Right lobe of liver (tissue), 6 donors: Measurements from ENCODE around the gene LOC101059915.

ENCODE experiments used
- ATAC-seq, 4 donors: fragments of 200-7000 bp; cut with Tn5 transposase; one replicate each; pipeline ENCODE4 v1.9.1; 2020; ENCODE audit warnings: mild to moderate bottlenecking in 4 of 4, moderate library complexity in 4 of 4
- DNase-seq, 3 donors: peaks; one replicate each; pipeline ENCODE4 v3.0.0-alpha.2; 2020
- H3K27ac ChIP-seq, 3 donors: fragments of 200-600 bp; one replicate each; pipeline ENCODE4 v1.8.0; 2022
- H3K27me3 ChIP-seq, 2 donors: fragments of 200-600 bp; one replicate each; pipeline ENCODE4 v1.8.0; 2022
- H3K36me3 ChIP-seq, 4 donors: fragments of 200-600 bp; sonication (generic) in 1 of 4; one replicate each; pipeline versions ENCODE4 v1.5.1 to v1.8.0; 2017 to 2022; ENCODE audit warnings: control low read depth in 1 of 4
- H3K4me1 ChIP-seq, 4 donors: fragments of 200-600 bp; sonication (generic) in 1 of 4; one replicate each; pipeline versions ENCODE4 v1.5.1 to v1.8.0; 2017 to 2022; ENCODE audit warnings: control low read depth in 1 of 4
- H3K4me3 ChIP-seq, 3 donors: fragments of 200-600 bp; one replicate each; pipeline ENCODE4 v1.8.0; 2022
- H3K9me3 ChIP-seq, 4 donors: fragments of 200-600 bp; sonication (generic) in 1 of 4; one replicate each; pipeline versions ENCODE4 v1.5.1 to v1.8.0; 2017 to 2022; ENCODE audit warnings: control low read depth in 1 of 4
- CTCF ChIP-seq, 4 donors: fragments of 200-600 bp in 3 of 4; fragments of 450-650 bp in 1 of 4; IDR thresholded peaks; one replicate each; pipeline versions ENCODE4 v1.5.1 to v1.8.0; 2016 to 2022; ENCODE audit warnings: antibody characterized with exemption in 4 of 4, mild to moderate bottlenecking in 2 of 4
- POLR2A ChIP-seq: fragments of 450-650 bp; IDR thresholded peaks from one replicate; pipeline ENCODE4 v1.6.1; 2017; ENCODE audit warnings: antibody characterized with exemption, mild to moderate bottlenecking
- WGBS: methylation state at CpG from one replicate; pipeline ENCODE4 v1.1.6; 2018; ENCODE audit warnings: low coverage, low lambda C conversion rate; ENCODE audit not compliant: insufficient coverage; ENCODE audit errors: missing lambda C conversion rate; 5-methylcytosine and 5-hydroxymethylcytosine counted together
- intact Hi-C, 2 donors: fragments of 100-400 bp; cut with DNase I; formaldehyde crosslinking; loops; one replicate each; pipeline versions ENCODE4 v1.11.2 to v1.14.1; 2022
- donor health status: DM: no; HTN: yes; CAD: no.
- donor health status: DM: no; HTN: no; CAD: no.
- donor health status: DM: no; HTN: no; CAD: no.
- donor health status: DM: no; HTN: yes; CAD: no.
- donor health status: DM: no; HTN: yes; CAD: no.

The LOC101059915 gene

DNA sequence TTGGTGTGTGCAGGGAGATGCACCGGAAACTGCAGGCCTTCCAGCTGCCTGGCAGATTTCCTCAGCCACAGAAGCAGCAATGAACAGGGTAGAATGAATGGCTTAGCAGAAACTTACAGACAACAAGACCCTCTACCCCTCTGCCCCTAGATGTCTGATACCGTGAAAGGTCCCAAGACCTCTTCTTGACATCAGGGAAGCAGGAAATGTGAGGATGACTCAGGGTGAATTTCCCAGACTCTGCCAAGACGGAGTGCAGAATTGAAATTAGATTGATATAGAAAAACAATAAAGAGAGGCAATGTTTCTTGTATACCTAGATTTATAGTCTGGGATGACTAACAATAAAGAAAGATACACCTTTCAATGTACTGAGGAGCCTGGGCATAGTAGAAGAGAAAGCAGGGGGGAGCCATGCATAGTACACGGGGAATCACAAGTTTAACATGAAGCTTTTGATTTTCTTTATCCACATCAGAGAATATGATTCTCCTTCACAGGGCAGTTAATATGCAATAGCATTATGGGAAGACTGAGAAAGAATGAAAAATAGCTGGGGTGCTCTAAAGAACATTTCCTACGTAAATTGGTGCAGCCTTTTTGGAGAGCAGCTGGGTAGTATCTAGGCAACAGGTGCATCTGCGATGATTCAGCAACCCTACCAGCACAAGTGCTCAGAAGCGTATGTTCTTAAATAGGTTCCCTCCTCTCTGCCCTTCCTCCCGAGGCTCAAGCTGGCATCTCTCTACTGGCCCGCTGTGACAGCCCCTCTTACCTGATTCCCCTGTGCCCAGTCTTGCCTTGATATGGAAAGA lies 30.7 kb upstream of the LOC101059915 start:
- no peaks in the 10 kb centered on the region for H3K36me3 ChIP-seq
- H3K4me1 ChIP-seq, result no peaks in the 10 kb centered on the region
- TF ChIP-seq POLR2A (no peak), CTCF (IDR thresholded peaks at IDR 0.05) (no peak)
- intact Hi-C loops, result no loop called here
- no peak overlapping the region for H3K27ac ChIP-seq
- H3K9me3 ChIP-seq, result no peaks in the 10 kb centered on the region
- DNase-seq (no peak), ATAC-seq (no peak)
- no peaks in the 10 kb centered on the region for H3K27me3 ChIP-seq
- WGBS, result 68% methylated on average over 7 of the region's 9 CpGs
- H3K4me3 ChIP-seq, result no peak overlapping the region

GRCh38 chrX:71637253-71637618 lies 30.1 kb upstream of the LOC101059915 start:
- Histone ChIP-seq H3K27me3 (no peaks in the 10 kb centered on the region), H3K4me3 (no peak overlapping the region), H3K27ac (no peak overlapping the region), H3K4me1 (no peaks in the 10 kb centered on the region), H3K36me3 (no peaks in the 10 kb centered on the region), H3K9me3 (no peaks in the 10 kb centered on the region)
- TF ChIP-seq CTCF (IDR thresholded peaks at IDR 0.05) (no peak), POLR2A (no peak)
- DNase-seq (no peak), ATAC-seq (peak in 2 of 4 donors; percentile 47 to 82)
- intact Hi-C loops, result no loop called here
- 46% methylated on average over 2 of the region's 3 CpGs for WGBS

DNA sequence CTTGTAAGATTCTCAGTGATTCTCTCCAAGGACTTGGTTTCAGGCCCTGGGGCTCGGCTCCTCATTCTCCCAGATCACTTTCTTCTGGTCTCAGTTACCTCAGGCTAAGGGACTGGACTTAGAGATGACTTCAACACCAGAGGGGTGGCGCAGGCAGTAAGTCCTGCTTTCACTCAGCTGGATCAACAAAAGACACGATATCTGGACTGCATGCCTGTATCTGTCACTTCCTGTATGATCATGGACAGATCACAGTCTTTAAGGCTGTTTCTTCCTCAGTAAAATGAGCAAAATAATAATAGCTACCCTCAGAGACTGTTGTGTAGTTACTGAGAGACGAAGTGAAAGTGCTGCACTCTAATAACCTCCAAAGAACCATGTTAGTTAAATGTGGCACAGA lies 29.5 kb upstream of the LOC101059915 start:
- DNase-seq, result no peak
- Histone ChIP-seq H3K27me3 (no peaks in the 10 kb centered on the region), H3K4me3 (no peak overlapping the region), H3K9me3 (no peaks in the 10 kb centered on the region), H3K4me1 (no peaks in the 10 kb centered on the region), H3K27ac (no peak overlapping the region), H3K36me3 (no peaks in the 10 kb centered on the region)
- ATAC-seq, result peak in 3 of 4 donors; percentile 50 to 59 (median 54)
- TF ChIP-seq POLR2A (no peak), CTCF (IDR thresholded peaks at IDR 0.05) (no peak)
- intact Hi-C loops, result no loop called here
- 35% methylated on average over 4 of the region's 4 CpGs for WGBS

DNA sequence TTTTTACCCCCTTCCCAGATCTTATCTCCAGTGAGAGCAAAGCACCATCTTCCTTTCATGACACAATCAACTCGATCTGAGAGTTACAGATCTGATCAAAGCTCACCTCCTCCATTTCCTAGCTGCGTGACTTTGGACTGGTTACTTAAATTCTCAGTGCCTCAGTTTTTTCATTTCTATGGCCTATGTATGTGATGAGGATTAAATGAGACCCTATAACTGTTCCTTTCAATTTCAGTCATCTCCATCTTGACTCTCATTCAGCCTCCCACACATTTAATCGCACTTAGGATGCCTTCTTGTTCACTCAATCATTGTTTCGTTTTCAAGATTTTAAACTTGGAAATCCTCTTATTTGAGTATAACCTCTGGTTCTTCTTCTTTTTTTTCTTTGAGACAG lies 28.9 kb upstream of the LOC101059915 start:
- intact Hi-C loops, result no loop called here
- no peaks in the 10 kb centered on the region for H3K9me3 ChIP-seq
- TF ChIP-seq CTCF (IDR thresholded peaks at IDR 0.05) (no peak), POLR2A (no peak)
- H3K27ac ChIP-seq, result no peak overlapping the region
- no peaks in the 10 kb centered on the region for H3K27me3 ChIP-seq
- DNase-seq (no peak), ATAC-seq (no peak)
- H3K36me3 ChIP-seq, result no peaks in the 10 kb centered on the region
- H3K4me3 ChIP-seq, result no peak overlapping the region
- WGBS, result 58% methylated on average over 4 of the region's 4 CpGs
- no peaks in the 10 kb centered on the region for H3K4me1 ChIP-seq
